Stimulated activated naive CD4-positive, alpha-beta T cell treated with Interleukin-2 at 50 U/mL for 16 hours (primary cell): ENCODE data around the gene OR10G8.
A peak's percentile ranks its signal among the peaks of the same experiment; 100 is the strongest.
"Not testable (repeated sequence)": the region's sequence is repeated elsewhere in the genome, so short reads cannot be mapped to it uniquely, and the experiment has no call there.

Experiments used
- DNase-seq: peaks from one replicate; lab custom pipeline; 2025; lab: John Stamatoyannopoulos, UW

OR10G8 gene, protein sequence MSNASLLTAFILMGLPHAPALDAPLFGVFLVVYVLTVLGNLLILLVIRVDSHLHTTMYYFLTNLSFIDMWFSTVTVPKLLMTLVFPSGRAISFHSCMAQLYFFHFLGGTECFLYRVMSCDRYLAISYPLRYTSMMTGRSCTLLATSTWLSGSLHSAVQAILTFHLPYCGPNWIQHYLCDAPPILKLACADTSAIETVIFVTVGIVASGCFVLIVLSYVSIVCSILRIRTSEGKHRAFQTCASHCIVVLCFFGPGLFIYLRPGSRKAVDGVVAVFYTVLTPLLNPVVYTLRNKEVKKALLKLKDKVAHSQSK

DNA sequence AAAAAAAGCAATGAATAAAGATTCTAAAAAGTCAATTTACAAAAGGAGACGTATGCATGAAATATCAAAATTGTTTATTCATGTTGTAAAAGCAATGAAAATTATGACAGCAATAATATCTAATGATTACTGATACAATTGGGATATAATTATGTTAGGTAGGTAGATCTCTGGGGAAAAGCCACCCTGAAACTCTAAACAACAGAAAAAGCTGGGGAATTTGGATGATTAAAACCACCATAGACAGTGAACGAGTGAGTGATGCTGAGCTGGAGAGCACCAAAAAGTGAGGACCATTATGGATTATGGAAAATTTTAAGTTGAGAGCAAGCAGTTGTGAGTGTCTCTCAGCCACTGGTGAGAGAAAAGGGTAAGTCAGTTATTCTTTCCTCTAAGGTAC, at the start of gene OR10G8:
Gene OR10G8, plus strand, starts transcription at position 301 of the 400 bp plus-strand sequence. CDS start 2,825 bp downstream, outside the sequence.
- DNase-seq: no peak

DNA sequence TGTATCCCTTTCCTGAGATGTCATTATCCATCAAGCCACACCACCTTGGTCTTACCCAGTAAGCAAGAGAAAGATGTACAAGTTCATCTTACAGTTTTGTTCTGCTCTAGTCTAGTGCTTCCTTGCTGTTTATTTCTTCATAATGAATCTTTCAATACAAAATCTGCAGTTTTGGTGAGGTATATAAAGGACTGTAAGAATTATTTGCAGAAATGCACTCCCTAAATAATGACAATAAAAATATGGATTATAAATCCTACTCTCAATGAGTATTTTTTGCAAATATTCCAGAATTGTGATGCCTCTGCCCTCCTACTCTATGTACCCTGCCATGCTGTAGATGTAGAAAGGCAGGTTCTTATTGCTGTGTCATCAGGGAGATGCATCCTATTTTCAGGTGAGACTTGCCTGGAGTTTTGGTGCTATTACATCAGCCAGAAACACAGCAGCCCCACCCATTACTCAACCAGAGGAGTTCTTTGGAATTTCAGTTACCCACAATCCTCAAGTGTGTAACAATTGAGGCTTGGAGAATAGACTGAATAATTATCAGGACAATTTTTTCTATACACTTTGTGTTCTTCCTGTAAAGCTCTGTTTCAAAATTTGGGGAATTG, 48.8 kb upstream of the OR10G8 start, which contains the start of gene OR10S1:
Gene OR10S1, minus strand, starts transcription at position 51 of the 617 bp plus-strand sequence. CDS start 117 bp downstream, outside the sequence.
- DNase-seq: no peak

DNA sequence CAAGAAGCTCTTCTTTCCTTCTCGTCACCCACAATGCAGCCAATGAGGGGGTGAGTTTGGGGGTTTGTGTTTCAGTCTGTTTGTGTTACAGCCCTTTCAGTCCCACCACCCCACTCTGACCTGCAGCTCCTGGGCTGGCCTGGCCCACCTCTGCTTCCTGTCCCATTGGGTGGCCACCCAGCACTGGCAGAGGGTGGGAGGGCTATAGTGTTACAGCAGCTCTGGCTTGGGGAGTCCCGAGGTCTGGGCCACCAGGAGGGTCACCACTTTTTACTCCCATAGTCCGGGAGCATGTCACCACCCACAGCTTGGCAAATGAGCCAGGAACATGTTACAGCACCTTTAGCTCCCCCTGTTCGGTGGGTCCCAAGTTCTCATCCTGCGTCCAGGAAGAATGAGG, 47.3 kb upstream of the OR10G8 start:
- DNase-seq: no peak

DNA sequence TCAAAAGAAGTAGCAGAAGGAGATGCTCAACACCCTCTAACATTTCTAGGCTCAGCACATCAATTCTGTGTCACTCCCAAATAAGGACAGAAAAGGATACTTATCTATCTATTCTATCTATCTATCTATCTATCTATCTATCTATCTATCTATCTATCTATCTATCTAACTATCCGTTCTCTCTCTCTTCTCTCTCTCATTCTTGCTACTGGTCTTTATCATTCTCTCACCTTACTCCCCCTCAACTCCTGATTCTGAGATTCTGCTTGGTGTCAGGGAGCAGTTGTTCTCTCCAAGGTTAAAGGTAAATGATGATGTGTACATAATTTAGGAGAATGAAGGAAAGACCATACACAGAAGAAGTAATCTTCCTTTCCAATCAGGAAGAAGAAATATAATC, 31.5 kb upstream of the OR10G8 start, which contains the start of gene OR10G6:
Gene OR10G6, minus strand, starts transcription at position 43 of the 400 bp plus-strand sequence. Its CDS starts 0 bp downstream, at position 43.
- DNase-seq: no peak

DNA sequence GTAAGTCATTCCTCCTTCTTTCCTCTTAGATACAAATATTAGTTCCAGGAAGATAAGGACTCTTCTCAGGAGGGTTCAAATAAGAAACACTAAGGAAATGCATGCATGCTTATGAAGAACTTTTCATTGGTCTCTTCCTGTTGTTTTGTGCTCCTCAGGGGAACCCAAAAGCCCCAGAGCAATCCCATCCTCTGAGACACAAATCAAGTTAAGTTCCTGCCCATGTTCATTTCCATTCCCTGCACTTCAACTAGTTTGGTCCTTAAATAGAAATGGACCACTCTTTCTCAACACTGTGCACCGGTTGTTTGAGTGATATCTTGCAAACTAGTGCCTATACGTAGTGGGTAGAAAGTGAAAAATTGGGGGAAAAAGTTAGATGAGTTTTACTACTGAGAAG, 13.9 kb upstream of the OR10G8 start, which contains the start of gene OR10G4:
Gene OR10G4, plus strand, starts transcription at position 301 of the 400 bp plus-strand sequence. CDS start 2,578 bp downstream, outside the sequence.
- DNase-seq: no peak

DNA sequence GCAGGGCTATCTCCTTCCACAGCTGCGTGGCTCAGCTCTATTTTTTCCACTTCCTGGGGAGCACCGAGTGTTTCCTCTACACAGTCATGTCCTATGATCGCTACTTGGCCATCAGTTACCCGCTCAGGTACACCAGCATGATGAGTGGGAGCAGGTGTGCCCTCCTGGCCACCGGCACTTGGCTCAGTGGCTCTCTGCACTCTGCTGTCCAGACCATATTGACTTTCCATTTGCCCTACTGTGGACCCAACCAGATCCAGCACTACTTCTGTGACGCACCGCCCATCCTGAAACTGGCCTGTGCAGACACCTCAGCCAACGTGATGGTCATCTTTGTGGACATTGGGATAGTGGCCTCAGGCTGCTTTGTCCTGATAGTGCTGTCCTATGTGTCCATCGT, 10.8 kb upstream of the OR10G8 start:
- DNase-seq: not testable (repeated sequence)

DNA sequence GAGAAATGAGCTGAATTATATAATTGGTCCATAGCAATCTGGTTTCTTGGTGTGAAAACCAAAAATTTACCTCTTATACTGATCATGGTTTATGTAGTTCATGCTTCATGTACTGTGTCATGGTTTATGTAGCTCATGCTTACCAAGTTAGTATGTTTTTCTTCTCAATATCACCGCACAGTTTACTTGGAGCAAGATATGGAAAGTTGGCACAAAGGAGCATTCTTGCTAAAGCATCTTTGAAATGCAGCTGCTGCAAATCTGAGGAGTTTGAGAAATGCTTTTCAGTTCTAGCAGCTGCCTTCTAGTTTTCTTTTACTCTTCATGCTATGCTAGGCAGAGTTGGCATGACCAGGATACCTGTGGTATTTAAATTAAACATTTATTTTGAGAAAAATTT, 10.1 kb downstream of the OR10G8 start:
- no peak for DNase-seq

DNA sequence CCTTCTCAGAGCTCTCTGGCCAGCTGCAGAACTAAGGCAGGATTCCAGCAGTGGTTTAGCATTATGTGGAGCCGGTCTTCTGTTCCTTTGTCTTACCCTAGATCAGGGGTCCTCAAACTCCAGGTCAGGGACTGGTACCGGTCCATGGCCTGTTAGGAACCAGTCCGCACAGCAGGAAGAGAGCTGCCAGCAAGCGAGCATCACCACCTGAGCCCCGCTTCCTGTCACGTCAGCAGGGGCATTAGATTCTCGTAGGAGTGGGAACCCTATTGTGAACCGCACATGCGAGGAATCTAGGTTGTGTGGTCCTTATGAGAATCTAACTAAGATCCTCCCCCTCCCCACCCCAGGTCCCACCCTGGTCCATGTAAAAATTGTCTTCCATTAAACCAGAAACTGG, 13.0 kb downstream of the OR10G8 start:
- no peak for DNase-seq

DNA sequence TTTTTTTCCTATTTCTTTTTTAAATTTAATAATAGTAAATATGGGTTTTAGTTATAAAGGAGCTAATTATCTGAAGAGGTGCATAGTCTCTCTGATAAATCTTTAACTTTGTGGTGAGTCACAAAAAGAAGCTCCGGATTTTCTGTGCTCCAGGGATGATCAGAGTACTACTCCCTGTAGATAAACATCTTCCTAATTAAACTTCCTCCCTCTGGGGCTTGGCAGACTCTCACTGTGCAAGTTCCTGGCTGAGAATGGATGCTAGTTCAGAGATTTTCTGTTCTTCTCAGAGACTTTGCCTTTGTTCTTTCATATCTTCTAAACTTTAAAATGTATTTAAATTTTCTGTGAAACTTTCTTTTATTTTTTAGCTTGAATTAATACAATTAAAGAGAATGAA, 14.7 kb downstream of the OR10G8 start, which contains the start of gene OR10G7:
Gene OR10G7, minus strand, starts transcription at position 72 of the 400 bp plus-strand sequence. CDS start 2,324 bp downstream, outside the sequence.
- no peak for DNase-seq

DNA sequence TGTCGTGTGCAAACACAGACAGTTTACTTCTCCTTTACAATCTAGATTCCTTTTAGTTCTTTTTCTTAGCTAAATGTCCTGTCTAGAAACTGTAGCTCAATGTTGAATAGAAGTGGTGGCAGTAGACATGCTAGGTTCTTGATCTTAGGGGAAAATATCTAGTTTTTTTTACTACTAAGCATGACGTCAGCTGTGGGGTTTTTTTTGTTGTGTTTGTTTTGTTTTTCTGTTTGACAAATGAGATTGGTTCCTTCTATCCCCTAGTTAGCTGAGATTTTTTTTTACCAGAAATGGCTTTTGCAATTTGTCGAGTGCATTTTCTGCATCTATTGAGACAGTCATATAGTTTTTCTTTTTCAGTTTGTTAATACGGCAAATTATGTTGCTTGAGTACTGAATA, 16.8 kb downstream of the OR10G8 start:
- no peak for DNase-seq

DNA sequence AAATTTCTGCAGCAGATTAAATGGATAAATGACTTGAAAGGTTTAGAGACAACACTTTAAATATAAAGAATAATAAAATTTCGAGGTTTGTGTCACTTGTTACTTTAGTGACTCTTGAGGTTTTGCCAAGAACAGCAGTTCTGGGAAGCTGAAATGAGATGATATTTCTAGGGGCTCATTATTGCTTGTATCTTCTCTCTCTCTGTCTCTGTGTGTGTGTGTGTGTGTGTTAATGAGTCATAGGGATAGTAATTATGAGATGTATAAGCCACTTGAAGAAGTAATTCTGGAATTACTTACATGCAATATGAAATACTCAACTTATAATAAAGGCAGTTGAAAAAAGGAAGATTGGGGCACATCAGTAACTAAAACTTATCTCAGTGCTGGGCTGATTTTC, 24.1 kb downstream of the OR10G8 start:
- DNase-seq: no peak

DNA sequence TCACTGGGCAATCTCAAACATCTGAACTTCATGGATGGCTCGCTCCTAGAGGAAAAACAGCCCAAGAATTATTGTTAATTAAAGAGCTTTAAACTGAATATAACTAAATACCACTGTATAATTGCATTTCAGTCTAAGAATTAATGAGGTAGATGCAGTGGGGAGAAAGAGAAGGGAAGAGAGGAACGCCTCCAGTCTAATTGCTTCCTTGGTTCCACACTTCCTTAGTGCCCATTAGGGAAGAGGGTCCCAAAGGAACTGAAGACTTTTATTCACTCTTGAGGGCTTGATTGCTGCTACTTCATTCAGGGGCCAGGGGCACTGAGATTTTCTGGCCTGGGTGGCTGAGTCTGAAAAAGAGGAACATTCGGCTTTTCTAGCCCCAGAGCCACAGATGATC, 26.4 kb downstream of the OR10G8 start:
- DNase-seq: no peak

DNA sequence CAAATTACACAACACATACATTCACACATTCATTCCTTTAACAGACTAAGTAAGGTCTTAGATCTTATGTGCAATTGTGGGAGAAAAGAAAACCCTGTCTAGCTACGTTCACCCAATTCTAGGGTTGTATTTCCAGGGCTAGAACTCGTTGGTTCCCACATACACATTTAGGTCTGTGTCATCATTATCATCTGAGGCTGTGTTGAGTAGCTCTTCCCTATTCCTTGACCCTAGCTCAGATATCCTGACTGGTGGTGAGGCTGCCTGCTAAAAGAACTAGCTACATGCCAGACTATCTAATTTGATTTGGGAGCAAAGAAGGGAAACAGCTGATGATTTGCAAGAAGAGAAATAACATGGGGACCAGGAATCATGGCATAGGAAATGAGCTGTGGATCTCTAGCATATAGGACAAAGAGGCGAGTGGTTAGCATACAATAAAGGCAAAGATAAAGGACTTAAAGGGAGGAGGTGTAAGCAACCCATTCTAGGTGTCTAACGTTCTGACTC, 42.1 kb downstream of the OR10G8 start:
- no peak for DNase-seq

DNA sequence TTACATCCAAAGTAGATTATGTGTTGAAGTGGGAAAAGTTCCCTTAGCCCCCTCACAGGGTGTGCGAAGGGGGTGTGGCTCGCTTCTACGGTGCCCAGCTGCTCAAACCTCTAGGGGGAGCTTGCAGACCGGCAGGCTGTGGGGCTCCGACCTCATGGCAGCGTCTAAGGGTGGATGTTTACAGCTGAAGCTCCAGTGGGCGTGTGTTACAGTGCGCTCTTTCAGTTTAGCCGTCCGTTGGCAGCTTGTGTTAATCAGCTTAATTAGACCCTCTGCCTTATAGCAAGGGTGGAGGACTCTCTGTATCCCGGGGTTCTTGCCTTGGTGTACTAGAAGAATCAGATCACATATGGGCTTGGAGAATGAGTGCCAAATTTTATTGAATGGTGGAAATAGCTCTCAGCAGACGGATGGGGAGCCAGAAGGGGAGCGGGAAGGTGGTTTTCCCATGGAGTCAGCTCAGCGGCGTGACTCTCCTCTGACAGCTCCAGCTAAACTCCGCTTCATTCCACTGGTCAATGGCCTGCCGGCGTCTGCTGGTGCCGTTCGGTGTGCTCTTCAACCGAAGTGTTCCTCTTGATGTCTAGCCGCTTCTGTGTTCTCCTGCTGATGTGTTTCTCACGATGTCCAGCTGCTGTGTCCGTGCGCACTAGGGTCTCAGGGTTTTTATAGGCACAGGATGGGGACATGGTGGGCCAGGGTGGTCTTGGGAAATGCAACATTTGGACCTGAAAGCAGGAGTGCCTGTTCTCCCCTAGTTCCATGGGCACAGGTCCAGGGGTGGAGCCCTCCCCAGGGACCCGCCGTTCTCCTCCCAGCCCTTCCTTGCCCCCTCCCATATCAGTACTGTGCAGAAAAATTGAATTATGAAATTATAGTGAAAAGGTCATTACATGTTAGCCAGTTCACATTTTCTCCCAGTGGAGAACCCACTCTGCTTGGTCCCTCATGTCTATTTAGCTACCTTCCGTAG, 43.1 kb downstream of the OR10G8 start:
- DNase-seq: peak; percentile 15

DNA sequence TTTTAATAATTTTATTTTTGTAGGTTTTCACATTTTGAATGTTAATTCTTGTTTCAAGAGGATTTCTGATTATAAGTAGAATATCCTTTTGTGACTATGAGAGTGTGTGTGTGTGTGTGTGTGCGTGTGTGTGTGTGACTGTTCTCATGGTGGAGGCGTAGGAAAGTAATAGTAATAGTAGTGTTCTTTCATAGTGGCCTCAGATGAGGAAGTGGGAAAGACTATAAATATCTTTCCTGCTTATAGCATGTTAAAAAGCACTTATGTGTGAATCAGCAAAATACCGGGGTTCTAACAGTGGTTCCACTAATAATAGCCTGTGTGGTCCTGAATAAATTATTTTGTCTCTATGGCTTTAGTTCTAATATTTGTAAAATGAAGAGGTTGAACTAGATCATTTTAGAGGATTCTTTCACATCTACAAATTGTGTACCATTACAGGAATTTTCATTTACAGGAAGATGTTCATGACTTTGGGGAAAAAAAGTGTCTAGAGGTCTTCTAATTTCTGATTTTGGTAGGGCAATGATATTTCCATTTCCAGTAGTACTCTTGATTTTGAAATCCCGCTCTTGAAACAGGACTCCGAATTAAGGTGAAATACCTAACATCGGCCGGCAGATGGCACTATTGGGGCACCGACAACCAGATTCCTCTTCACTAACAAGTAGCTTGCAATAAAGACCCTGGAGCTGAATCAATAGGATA, 44.5 kb downstream of the OR10G8 start:
- DNase-seq: peak; percentile 47

DNA sequence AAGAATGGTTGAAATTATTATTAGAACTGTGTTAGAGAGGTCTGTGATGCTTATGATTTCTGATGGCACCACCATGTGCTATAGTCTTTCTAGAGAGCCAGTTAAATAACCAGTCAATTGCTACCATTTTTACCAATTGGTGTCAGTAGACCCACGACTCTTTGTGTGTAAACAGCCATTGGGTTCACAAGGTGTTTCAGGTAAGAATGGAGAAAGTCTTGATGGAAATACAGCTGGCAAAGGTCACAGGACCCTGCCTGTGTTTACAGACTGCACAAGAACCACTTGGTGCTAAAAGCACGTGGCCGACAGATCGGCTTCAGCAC, 45.0 kb downstream of the OR10G8 start:
- no peak for DNase-seq

DNA sequence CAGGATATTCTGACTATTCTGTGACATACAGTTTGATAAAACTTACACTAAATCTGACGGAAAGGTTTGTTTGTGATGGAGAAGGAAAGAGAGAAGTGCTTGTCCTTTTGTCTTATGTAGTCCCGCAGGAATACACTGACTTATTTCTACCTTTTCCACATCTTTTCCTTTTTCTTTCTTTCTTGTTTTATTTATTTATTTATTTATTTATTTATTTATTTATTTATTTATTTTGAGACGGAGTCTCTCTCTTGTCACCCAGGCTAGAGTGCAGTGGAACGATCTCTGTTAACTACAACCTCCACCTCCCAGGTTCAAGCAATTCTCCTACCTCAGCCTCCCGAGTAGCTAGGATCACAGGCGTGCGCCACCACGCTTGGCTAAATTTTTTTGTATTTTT, 45.5 kb downstream of the OR10G8 start:
- no peak for DNase-seq

DNA sequence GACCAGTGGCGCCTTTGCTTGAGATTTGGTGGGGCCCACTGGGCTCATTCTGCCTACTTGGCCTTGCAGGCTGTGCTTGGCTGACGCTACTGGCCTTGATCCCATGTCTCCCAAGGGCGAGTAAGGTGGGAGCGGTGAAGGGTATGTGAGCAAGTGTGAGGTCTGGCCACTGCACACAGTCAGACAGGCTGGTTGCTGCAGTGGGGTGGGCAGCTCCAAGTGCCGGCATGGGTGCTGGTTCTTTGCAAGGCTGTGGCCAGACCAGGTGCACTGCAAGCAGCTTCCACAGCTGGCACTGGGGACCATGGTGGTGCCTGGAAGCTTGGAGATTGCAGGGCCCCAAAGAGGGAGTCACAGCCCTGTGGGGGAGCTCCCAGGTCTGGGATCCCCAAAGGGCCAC, 48.0 kb downstream of the OR10G8 start:
- no peak for DNase-seq

DNA sequence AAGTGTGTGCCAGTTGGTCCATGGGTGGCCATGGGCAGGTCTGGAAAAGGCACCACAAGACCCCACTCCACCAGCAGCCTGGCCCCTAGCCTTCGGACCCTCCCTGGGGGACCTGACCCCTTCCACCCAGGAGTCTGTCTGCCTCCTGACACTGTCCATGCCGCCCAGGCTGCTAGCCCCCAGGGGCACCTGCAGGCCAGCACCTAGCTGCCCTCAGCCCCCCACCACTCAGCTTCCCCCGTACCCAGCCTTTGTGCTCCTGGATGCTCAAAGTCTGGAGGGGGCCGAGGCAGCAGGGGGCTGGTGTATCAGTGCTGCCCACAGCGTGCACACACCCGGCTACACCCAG, 48.9 kb downstream of the OR10G8 start:
- no peak for DNase-seq

DNA sequence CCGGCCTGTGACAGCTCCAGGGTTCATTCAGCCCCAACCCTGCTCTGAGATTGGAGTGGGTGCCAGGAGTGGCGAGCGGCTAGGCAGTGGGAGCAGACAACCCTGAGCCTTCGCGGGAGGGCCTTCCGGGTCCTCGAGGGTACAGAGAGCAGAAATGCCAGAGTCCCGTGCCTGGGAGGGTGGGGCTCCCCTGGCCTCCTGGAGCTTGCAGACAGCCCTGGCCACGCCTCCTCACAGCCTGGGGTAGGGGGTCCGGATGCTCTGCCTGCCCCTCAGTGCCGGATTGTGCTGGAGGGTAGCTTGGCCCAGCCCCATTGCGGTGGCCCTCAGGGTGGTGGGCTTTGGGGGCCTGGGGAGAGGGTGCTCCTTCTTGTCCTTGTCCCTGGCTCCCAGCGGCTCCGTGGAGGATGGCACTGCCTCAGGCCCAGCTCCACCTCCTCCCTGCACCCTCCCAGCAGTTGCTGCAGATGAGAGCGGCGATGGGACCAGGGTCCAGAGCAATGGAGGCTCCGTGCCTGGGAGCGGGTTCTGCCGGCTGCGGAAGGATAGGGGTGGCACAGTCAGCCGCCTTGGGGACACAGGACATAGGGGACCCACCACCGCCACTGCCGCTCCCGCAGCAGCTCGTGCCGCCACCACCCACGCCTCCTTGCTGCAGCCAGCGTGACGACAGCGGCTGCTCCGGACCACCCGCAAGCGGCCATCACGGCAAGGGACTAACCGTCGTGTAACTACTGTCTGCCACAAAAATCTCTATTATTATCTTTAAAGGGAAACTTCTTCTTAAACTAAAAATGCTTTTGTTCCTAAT, 49.4 kb downstream of the OR10G8 start:
- DNase-seq: no peak

DNA sequence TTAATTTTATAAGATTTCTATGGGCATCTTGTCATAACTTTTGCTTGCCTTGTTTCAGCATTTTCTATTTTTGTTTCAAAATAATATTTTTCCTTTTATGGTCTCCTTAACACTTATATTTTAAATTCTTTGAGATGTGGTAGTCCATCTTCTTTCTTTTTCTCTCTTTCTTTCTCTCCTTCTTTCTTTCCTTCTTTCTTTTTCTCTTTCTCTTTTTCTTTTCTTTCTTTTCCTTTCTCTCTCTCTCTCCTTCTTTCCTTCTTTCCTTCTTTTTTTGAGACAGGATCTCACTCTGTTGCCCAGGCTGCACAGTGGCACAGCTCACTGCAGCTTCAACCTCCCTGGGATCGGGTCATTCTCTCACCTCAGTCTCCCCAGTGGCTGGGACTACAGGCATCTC, 50.7 kb downstream of the OR10G8 start:
- DNase-seq: no peak
